HFF-Myc (cell line): ENCODE data around the gene SART1.
"Not testable (repeated sequence)": the region's sequence is repeated elsewhere in the genome, so short reads cannot be mapped to it uniquely, and the experiment has no call there.

Experiments used
- DNase-seq: peaks from one replicate; pipeline ENCODE4 v3.0.0-alpha.2; 2011; ENCODE audit warnings: low read depth; ENCODE audit errors: extremely low read depth
- H3K4me3 ChIP-seq: replicated peaks from 2 replicates; pipeline ENCODE4 v1.5.1; 2011; ENCODE audit warnings: low read depth, mild to moderate bottlenecking, control low read depth, low read length
- TF ChIP-seq, protein P1 (sequence below): IDR thresholded peaks from 2 replicates; pipeline ENCODE4 v1.5.1; 2012; ENCODE audit warnings: mild to moderate bottlenecking, low read depth, low read length, control low read depth; ENCODE audit errors: missing control alignments

Gene SART1

DNA sequence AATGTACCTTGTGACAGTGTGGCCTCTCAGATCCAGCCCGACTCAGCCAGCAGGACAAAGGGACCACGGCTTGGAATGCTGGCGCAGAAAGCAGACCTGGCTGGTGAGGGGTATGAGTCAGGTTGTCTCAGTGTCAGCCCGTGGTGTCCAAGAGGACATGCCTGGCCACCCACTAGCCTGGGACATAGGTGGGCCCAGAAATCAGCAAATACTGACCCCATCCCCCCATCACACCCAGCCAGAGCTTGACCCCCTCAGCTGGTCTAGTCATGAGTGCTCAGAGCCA, 45.3 kb downstream of the SART1 start:
- no peak overlapping the region for H3K4me3 ChIP-seq
- DNase-seq = no peak
- TF ChIP-seq, protein P1, sequence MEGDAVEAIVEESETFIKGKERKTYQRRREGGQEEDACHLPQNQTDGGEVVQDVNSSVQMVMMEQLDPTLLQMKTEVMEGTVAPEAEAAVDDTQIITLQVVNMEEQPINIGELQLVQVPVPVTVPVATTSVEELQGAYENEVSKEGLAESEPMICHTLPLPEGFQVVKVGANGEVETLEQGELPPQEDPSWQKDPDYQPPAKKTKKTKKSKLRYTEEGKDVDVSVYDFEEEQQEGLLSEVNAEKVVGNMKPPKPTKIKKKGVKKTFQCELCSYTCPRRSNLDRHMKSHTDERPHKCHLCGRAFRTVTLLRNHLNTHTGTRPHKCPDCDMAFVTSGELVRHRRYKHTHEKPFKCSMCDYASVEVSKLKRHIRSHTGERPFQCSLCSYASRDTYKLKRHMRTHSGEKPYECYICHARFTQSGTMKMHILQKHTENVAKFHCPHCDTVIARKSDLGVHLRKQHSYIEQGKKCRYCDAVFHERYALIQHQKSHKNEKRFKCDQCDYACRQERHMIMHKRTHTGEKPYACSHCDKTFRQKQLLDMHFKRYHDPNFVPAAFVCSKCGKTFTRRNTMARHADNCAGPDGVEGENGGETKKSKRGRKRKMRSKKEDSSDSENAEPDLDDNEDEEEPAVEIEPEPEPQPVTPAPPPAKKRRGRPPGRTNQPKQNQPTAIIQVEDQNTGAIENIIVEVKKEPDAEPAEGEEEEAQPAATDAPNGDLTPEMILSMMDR = no peak

DNA sequence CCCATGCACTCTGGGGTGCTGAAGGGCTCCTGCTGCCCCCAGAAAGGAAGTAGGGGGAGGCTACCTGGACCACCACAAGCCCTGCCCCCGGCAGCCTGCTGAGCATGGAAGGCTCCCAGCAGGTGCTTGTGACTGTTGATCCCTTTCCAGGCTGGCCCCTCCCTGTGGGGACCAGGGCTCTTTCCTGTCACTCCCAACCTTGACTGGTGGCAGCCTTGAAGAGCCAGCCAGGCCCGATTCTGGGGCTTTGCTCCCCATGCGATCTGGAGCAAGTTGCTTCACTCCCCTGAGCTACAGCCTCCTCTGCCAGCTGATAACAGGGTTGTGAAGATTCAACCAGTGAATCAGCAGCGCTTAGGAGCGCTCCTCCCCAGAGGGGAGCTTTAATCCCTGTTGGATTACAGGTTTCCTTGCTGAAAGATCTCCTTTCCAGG, 45.7 kb downstream of the SART1 start:
- H3K4me3 ChIP-seq = no peak overlapping the region
- TF ChIP-seq, protein P1 = no peak
- DNase-seq = no peak

DNA sequence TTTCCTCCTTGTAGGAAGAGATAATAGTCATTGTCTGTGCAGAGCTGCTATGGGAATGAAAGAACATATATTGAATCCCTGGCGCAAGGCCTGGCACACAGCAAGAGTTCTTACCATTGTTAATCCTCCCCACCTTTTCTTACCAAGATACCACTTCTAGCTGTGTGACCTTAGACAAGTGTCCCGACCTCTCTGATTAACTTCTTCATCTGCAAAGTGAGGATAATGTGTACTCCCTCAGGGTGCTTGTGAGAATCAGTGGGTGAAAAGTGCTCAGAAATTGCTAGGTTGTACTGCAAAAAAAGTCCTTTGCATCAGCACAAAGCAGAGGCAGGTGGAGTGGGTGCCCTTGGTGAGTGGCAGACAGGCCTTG, 46.5 kb downstream of the SART1 start:
- no peak overlapping the region for H3K4me3 ChIP-seq
- DNase-seq = no peak
- TF ChIP-seq, protein P1 = no peak

DNA sequence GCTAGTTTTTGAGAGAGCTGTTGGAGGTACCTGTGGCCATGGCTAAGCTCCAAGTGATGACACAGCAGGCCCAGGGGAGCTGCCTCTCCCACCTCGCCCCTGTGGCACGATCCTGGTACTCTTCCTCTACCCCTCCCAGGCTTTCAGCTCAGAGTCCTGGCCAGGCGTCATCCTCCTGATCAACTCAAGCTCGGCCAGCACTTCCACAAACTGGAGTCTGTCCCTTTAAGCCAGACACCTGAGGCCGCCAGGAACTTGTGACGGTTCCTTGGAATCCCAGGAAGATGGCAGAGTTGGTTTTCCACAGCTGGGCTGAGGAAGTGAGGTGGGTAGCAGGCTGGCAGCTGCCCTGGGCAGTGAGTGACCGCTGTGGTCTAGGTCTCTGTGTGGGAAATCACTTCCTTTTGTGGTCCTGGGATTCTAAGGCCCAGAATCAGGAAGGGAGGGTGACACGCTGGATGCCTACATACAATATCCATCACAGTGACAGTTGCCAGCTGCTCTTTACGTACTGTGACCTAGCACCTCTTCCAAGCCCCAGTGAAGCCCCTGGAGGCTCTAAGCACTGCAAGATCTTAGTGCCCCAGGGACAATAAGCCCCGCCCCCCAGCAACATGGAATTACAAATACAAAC, 47.1 kb downstream of the SART1 start:
- TF ChIP-seq, protein P1 = no peak
- no peak for DNase-seq
- H3K4me3 ChIP-seq = no peak overlapping the region

DNA sequence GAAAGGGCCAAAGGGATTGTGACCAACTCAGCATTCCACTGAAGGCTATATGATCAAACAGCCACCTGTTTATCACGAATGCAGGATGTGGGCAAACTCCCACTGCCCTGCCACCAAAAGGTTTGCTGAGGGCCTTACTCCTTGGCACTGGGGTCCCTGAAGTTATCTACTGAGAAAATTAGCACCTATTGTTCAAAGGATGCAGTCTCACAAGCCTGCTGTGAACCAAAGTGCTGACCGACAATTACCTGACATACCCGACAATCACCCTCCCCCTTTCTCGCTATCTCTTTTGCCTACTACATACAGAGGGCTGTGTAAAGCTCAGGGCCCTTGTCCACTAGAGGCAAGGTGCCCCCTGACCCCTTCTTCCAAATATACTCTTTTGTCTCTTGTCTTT, 48.5 kb downstream of the SART1 start:
- not testable (repeated sequence) for H3K4me3 ChIP-seq, DNase-seq

DNA sequence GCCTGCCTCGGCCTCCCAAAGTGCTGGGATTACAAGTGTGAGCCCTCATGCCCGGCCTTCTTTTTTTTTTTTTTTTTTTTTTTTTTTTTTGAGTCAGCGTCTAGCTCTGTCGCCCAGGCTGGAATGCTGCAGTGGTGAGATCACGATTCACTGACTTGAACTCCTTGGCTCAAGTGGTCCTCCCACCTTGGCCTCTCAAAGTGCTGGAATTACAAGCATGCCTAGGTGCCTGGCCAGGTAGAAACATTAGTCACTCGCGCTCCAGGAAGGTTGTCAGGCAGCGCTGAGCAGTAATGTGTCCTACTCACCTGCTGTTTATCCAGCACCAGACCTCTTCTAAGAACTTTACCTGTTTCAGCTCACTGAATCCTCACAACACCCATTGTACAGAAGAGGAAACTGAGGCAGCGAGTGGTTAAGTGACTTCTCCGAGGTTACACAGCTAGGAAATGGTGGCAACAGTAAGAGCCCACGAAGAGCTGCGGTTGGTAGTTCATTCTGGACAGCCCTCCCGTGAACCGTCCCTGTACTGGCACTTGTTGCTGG, 49.8 kb downstream of the SART1 start:
- TF ChIP-seq, protein P1 = no peak
- no peak for DNase-seq
- H3K4me3 ChIP-seq = no peak overlapping the region

DNA sequence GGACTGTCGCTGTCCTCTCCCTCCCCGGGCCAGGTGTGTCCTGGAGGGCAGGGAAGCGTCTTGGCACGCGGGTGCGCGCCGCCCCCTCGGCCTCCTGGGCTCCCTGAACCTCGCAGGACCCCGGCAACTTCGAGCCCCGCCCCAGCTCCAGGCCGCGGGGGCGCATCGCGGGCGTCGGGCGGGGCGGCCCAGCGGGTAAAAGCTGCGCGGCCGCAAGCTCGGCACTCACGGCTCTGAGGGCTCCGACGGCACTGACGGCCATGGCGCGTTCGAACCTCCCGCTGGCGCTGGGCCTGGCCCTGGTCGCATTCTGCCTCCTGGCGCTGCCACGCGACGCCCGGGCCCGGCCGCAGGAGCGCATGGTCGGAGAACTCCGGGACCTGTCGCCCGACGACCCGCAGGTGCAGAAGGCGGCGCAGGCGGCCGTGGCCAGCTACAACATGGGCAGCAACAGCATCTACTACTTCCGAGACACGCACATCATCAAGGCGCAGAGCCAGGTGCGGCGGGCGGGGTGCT, 50.3 kb downstream of the SART1 start, which contains the start of gene CST6:
TSS of gene CST6 (plus strand) at position 224 of the 519 bp plus-strand sequence. CDS start at position 261, 37 bp downstream.
- H3K4me3 ChIP-seq = no peak within 1 kb of the TSS
- no peak for DNase-seq
- TF ChIP-seq, protein P1 = no peak
